RCC 7860 (cell line): ENCODE measurements around the gene SLC34A1.
"Not testable (repeated sequence)": the region's sequence is repeated elsewhere in the genome, so short reads cannot be mapped to it uniquely, and the experiment has no call there.

Experiments used
- DNase-seq: peaks from one replicate; pipeline ENCODE4 v3.0.0-alpha.2; 2015; ENCODE audit warnings: low spot score
- FAIRE-seq: peaks from 2 replicates; lab custom pipeline; 2012; peaks lifted over from hg19 to GRCh38; lab: Jason Lieb, UNC

The SLC34A1 gene

DNA sequence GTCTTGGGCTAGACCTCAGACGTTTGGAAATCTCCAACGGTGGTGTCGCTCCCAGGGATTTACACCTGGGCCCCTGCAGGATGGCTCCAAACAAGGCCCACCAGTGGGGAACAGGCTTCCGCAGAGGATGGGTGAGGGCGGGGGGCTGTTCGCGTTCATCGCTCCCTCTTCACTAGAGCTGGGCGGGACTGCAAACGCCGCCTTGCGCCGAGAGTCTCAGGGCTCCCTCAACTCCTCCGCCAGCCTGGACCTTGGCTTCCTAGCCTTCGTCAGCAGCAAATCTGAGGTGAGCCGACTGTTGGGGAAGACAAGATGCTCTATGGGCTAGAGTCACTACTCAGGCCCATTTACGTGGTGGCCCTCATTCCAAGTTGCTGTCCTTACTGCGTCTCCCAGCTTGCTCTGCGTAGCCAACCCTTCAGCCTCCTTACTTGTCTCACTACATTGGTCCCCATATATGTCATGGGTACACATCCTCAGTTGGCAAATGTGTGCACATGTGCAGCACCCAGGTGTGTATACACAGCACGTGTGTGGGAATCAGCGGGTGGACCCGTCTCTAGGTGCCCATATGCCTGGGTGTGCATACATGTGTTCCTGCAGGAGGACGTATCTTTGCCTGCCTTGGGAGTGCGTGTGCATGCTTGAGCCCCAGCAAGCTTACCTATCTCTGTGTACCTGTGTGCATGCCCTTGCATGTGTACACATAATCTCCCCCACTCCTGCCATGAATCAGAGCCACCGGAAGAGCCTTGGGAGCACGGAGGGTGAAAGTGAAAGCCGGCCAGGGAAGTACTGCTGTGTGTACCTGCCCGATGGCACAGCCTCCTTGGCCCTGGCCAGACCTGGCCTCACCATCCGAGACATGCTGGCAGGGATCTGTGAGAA is 16.0 kb upstream of the SLC34A1 start:
- DNase-seq (no peak), FAIRE-seq (no peak)

DNA sequence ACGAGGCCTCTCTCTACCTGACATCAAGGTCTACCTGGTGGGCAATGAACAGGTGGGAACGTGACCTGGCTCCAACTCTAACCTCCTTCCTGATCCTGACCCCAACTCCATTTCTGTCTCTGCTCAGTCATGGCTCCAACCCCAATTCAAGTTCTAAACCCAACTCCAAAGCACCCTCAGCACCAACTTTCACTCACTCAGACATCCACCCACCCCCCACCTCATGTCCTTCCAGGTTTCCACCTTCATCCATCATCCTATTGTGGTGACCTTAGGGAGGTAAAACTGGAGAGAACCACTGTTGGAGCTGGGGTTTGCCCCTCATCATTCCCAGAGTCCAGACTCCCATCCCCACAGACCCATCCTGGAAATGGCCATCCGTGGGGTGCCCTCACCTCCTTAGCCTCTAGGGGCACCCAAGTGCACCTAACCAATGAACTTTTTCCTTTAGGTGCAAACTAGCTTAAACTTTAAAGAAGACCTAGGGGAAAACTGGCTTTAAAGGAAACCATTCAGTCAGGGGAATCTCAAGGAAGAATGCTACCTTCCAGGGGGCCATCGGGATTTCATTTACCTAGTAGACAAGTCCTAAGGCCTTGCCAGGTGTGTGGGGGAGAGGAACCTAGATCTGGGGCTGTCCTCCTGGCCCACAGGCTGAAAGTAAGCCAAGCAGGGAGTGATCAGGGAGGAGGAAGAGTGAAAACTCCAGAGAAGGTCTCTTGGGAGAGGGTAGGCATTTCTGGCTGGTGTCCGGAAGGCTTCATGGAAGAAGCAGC is 15.2 kb upstream of the SLC34A1 start:
- DNase-seq (no peak), FAIRE-seq (no peak)

DNA sequence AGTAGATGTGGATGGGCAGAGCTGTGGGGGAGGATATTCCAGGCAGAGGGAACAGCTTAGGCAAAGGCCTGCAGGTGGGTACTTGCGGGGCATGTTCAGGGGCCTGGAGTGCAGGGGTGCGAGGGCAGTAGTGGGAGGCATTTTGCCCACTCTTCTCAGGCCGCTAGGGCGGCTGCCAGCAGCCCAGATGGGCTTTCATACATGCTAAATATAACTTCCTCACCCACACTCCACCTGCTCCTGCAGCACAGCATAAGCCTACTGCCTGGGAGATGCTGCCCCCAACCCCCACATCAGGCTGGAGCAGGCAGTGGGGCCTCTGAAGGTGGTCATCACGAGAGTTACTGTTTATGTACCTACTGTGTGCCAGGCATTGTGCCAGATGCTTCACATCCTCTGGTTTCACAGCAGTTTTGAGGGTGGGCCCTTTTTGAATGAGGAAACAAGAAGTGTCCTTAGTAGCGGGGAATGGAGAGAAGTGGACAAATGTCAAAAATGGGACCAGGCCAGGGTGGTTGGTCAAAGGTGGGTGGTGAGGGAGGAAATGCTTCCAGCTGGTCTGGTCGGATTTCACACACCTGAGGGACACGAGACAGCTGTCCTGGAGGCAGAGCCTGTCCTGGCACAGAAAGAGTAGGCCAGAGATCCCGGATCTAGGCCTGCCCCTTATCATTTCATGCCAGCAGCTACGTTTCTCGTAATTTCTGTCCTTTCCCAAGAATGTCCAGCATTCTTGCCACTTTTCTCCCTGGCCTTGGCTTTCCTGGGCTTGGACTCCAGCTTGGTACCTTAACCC is 14.4 kb upstream of the SLC34A1 start:
- no peak for FAIRE-seq
- no peak for DNase-seq

DNA sequence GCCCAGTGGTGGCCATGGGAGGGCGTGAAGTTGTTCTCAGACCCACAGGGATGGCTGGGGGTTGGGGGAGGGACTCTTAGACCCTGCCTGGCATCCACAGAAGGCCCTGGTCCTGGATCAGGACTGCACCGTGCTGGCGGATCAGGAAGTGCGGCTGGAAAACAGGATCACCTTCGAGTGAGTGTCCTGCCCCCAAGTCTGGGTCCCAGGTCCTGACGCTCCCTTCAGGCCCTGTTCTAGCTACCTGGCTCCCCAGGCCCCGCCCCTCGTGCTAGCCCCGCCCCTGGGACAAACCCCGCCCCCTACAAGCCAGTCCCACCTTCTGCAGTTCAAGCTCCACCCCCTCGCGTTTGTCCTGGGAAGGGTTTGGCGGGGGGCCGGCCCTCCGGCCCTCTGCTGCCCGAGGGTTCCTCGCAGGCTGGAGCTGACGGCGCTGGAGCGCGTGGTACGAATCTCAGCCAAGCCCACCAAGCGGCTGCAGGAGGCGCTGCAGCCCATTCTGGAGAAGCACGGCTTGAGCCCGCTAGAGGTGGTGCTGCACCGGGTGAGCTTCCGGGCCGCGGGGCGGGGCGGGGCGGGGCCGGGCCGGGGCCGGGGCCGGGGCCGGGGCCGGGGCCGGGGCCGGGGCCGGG is 13.6 kb upstream of the SLC34A1 start:
- DNase-seq (peak; percentile 92), FAIRE-seq (peak; percentile 67)

DNA sequence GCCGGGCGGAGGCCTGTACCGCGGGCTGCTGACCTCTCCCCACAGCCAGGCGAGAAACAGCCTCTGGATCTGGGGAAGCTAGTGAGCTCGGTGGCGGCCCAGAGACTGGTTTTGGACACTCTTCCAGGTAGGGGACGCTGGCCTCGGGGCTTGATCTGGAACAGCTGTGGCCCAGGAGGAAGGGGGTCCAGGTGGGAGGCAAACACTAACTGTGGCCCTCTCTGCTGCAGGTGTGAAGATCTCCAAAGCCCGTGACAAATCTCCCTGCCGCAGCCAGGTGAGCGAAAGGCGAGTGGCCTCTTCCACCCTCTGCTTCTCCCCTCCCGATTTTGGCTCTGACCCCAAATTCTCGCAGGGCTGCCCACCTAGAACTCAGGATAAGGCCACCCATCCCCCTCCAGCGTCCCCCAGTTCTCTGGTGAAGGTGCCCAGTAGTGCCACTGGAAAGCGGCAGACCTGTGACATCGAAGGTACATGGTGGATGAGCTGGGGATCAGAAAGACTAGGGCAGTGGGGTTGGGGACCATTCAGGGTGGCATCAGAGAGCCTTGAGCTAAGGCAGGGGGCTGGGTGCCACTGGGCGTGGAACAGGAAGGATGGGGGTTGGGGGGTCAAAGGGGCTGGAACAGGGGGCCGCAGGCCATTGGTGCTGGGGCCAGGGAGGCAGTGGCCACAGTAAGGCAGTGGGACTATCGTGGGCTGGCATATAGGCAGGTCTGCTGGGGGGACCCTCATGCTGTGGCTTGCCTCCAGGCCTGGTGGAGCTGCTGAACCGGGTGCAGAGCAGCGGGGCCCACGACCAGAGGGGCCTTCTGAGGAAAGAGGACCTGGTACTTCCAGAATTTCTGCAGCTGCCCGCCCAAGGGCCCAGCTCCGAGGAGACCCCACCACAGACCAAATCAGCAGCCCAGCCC is 12.9 kb upstream of the SLC34A1 start:
- DNase-seq (no peak), FAIRE-seq (no peak)

DNA sequence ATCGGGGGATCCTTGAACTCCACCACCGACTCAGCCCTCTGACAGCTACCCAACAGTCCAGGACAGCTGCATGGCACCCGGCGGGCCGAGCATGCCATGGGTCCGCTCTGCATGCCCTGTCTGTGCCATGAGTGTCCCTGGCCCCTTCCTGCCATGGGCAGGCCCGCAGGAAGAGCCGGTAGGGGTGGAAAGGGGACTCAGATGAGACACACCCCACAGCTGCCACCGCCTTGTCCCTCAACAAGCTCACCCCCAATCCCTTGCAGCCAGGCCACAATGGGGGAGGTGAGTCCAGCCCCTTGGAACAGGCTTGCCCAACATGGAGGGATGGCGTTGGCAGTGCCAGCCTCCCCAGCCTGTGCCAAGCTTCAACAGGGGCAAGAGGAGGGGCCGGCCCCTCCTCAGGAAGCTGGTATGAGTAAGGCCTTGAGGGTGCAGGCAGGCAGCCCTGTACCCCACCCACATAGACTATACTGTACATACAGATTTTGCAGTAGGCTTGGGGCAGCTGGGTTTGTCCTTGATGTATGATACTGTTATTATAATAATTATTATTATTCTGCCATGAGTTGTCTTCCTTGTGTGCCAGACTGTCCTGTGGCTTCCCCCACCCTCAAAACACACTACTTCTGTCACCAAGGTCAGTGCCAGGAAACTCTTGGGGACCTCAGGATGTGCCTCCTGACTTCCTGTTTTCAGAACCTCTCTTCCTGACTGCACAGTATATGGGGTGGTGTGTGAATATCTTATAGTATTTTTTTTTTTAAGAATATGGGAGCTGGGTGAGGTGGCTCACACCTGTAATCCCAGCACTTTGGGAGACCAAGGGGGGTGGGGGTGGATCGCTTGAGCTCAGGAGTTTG is 12.0 kb upstream of the SLC34A1 start:
- DNase-seq = no peak

DNA sequence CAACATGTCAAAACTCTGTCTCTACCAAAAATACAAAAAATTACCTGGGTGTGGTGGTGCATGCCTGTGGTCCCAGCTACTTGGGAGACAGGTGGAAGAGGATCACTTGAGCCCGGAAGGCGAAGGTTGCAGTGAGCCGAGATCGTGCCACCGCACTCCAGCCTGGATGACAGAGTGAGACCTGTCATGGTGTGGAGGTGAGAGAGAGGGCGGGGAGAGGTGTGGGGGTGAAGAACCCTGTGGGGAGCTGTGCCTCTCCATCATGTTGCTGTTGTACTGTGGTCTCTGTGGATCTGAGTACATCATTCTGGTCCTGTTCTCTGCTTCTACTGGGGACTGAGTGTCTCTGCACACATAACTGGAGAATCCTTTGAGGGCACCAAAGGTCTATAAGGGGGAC is 11.3 kb upstream of the SLC34A1 start:
- FAIRE-seq (no peak), DNase-seq (no peak)

More for the DNA sequence above, 12.0 kb upstream of the SLC34A1 start:
- no peak for FAIRE-seq

DNA sequence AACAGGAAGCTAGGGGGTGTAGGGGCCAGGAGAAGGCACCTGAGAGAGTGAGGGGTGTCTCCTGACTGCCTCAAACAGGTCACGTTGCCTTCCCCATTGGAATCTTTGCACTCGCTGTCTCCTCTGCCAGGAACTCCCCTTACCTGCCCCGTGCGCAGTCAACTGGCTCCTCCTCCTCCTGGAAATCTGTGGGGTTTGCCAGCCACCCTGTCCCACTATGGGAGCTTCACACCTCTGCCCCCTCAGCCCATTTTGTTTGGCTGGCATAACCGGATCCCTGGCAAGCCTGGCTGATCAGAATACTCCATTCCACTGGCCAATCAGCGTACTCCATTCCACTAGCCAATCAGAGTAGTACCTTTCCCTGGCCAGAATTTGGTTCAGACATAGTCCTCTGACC is 10.4 kb upstream of the SLC34A1 start:
- no peak for DNase-seq
- no peak for FAIRE-seq

DNA sequence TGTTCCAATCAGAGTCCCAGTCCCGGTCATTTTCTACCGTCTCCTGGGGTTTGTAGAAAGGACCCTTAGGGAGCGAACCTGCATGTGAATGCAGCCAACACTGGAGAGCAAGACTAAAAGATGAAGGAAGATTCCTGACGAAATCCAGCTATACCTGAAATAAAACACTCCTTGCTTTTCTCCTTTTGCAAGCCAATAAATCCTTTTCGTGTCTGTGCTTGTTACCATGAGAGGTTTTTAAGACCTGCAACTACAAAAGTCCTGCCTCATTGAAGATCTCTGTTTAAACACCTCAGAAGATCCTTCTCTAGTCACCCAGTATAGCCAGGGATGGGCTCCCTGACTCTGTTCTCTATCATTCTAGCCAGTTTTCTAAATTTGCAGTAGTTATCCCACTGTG is 10.0 kb upstream of the SLC34A1 start:
- no peak for FAIRE-seq
- DNase-seq = no peak

DNA sequence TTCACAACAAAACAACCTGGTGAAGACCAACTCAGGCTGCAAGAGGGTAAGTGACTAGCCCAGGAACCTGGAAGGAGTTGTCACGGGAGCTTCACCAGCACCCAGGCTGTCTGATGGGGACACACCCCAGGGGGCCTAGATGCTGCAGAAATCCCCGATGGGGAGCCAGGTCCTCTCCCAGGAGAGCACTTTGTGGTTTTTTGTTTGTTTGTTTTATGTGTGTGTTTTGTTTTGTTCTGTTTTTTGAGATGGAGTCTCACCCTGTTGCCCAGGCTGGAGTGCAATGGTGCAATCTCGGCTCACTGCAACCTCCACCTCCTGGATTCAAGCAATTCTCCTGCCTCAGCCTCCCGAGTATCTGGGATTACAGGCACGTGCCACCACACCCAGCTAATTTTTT is 8.7 kb upstream of the SLC34A1 start:
- not testable (repeated sequence) for DNase-seq, FAIRE-seq

DNA sequence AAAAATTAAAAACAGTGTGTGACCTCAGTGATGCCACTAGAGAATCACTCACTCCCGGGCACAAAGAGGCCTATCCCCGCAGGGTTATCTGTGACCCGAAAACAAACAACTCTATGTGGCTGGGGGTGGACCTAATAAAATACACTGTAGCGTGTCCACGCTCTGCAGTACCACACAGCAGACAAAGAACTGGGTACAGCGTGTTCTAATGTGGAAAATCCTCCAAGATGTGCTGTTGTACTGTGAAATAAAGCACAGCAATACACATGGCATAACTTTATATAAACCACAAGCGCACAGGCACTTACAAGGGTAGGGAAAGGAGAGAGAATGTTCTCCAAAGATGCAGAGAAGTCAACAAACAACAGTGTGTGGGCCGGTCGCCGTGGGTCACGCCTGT is 8.1 kb upstream of the SLC34A1 start:
- DNase-seq = no peak
- no peak for FAIRE-seq

DNA sequence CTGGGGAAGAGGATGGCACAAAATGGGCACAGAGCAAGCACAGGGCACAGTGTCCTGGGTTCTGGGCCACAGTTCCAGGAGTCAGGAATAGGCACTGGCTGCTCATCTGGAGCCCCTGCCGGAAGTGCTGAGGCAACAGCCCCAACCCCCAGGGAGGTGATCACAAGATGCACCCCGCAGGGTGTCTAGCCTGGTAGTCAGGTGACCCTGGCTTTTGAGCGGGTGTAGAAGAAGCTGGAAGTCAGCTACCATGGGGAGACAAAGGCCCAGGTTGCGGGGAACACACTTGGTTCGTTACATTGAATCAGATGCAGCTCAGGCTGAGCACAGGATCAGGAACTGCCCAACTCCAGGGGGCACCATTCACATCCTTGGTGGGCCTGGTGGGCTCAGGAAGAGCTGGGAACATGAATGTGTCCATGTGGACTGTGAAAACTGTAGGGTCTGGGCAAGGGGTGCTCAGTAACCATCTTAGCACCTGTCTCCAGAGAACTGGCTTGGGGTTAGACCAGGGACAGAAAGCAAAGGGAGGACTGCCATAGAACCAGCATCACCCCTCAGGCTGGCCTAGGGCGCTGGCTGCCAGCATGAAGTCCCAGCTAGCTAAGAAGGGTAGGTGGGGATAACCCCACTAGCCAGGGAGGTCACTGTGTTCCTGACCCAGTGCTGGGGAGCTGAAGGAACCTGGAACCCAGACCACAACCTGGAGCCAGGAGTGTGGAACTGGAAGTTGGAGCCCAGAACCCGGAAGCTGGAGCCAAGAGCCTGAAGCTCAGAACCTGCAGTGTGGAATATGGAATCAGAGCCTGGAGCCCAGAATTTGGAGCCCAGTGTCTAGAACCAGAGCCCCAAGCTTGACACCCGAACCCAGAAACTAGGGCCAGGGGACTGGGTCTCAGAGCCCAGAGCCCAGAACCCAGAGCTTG is 6.1 kb upstream of the SLC34A1 start:
- peak; percentile 9 for DNase-seq
- FAIRE-seq = no peak

DNA sequence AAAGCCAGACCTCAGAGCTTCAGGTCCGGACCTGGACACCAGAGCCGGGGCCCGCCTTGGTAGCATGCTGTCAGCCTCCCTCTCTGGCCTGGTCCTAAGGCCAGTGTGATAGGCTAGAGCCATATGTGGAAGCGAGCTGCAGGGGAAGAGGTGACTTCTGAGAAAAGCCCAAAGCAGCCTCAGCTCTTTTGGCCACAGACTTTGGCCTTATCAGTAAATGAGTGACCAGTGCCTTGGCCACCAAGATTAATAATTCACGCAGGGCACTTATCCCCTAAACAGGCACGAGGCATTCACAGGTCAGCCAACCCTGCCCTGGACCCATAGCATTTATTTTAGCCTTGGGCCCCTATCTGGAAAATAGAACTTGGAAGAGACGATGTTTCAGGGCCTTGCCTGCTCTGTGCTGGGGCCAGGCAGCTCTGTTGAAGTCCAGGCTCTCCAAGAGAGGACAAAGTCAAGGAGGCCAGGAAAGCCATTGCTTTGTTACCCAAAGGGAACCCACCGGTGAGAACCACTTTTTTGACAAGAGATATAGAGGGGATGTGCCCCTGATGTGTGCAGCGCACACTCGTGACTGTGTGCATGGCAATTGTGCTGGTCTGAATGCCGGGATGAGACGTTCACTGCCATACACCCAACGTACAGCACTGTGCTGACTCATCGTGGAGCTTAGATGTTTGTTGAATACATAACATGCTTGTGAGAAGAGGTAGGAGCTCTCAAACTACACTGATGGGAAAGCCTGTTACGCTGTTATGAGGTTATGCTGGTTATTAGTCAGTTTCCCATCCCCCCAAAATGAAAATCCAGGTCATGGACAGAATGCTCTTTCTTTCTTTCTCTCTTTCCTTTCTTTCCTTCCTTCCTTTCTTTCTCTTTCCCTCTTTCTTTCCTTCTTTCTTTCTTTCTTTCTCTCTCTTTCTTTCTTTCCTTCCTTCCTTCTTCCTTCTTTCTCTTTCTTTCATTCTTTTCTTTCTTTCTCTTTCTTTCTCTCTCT is 5.0 kb upstream of the SLC34A1 start:
- DNase-seq (peak; percentile 98), FAIRE-seq (peak; percentile 94)

DNA sequence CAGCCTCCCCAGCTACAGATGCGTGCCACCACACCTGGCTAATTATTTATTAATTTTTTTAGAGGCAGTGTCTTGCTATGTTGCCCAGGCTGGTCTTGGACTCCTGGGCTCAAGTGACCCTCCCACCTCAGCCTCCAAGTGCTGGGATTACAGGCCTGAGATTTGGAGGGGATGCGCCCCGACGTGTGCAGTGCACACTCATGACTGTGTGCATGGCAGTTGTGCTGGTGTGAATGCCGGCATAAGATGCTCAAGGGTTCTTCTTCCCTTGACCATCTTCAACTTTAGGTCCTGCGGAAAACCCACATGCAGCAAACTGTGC is 3.5 kb upstream of the SLC34A1 start:
- DNase-seq (no peak), FAIRE-seq (no peak)

DNA sequence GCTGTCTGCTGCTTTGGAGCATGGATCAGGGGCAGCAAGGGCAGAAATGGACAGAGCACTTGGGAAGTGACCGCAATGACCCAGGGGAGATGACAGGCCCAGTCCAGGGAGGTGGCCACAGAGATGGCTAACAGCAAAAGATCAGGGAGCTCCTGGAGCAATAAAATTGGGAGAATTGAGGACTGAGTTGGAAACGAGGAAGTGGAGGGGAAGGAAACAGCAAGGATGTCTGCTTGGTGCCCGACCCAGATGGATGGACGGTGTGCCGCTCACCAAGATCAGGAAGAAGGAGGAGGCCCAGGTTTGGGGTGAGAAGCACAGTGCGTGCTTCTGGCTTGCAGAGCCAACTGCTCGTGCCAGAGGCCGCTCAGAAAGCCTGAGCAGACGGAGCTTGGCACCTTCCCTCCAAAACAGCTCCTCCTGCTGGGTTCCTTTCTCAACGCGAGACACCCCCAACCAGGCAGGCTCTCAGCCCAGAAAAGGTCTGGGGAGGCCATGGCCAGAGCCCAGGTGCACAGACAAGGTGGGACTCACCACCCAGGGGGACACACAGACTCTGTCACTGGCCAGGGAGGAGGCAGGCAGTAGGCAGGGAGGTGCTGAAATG is 1.7 kb upstream of the SLC34A1 start:
- FAIRE-seq (no peak), DNase-seq (no peak)

DNA sequence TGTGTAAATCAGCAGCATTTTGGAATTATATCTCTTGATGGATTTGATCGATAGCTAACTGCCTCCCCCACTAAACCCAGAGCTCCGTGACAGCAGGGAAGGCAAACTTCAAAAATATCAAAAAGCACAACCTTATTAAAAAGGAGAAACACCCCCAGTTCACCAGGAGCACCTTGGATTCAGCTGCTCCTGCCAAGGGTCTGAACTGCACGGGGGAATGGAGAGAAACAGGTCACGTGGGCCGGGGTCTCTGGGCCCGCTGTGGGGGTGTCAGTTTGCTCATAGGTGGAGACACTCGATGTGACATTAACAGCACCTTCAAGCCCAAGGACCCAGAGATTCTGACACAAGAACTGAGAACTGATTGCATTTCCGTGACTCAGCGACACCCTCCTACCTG is 1.1 kb upstream of the SLC34A1 start:
- no peak for FAIRE-seq
- no peak for DNase-seq
